Measurements from ENCODE around the gene OLFML3. TPM values are rescaled to one million over a fixed set of nuclear protein-coding genes. Genes with fewer than 3 reads are reported as not detected.

The OLFML3 gene
- polyA plus RNA-seq, 5 donors, result 251 to 302 (median 269) TPM

GRCh38 chr1:114022877-114023276 is 43.6 kb downstream of the OLFML3 start:
- DNase-seq, result no peak

DNA sequence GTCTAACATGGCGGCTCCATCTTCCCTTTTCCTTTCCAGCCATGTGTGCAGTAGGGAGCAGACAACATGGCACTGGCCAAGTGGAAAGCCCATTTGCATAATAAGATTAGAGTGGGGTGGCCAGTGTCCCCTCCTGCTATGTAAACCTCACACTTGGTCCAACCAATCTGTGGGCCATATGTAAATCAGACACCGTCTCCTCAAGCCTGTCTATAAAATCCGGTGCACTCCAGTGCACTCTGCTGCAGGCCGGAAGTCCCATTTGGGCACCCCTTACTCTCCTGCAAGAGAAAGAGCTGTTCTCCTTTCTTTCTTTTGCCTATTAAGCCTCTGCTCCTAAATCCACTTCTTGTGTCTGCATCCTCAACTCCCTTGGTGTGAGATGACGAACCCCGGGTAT is 44.1 kb downstream of the OLFML3 start:
- no peak for DNase-seq

DNA sequence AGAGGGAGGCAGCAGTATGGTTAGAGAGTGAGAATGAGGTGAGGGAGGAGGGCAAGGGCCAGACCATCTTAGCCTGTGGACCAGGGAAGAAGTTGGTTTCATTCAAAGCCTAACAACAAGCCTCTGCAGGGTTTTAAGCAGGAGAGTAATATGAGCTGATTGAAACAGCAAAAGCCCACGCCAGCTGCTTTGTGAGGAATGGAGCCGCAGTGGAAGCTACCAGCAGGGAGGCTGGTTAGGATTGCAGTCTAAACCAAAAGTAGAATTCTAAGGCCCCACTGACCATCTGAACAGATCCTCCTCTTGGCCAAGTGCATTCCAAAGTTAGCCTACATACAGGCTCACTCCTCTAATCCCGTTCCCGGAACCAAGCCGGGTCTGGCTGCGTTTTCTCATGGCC is 44.8 kb downstream of the OLFML3 start:
- no peak for DNase-seq

- DNase-seq, result no peak
Measured at GRCh38 chr1:114025609-114026401, 46.5 kb downstream of the OLFML3 start.

GRCh38 chr1:114026797-114027196 is 47.5 kb downstream of the OLFML3 start:
- no peak for DNase-seq

Other genes starting within 250 kb of the OLFML3 start
- 10 to 100 TPM; 17.2 to 23.9 (median 21.7) TPM for gene PHTF1, start 220.0 kb upstream of the OLFML3 start, polyA plus RNA-seq (ENCODE audit: insufficient read depth in 1 of 5, insufficient read length in 5 of 5, low replicate concordance in 1 of 5)
- gene RSBN1, start 167.0 kb upstream of the OLFML3 start, polyA plus RNA-seq (ENCODE audit: insufficient read depth in 1 of 5, insufficient read length in 5 of 5, low replicate concordance in 1 of 5), result 10 to 100 TPM; 15.9 to 26.8 (median 24.5) TPM
- 1 to 10 TPM in 3 of 5 donors, under 1 TPM in 2; 0.56 to 1.1 (median 1.1) TPM for gene PTPN22, start 107.8 kb upstream of the OLFML3 start, polyA plus RNA-seq (ENCODE audit: insufficient read depth in 1 of 5, insufficient read length in 5 of 5, low replicate concordance in 1 of 5)
- gene BCL2L15, start 91.9 kb upstream of the OLFML3 start, polyA plus RNA-seq (ENCODE audit: insufficient read depth in 1 of 5, insufficient read length in 5 of 5, low replicate concordance in 1 of 5), result 1 to 10 TPM in 3 of 5 donors, under 1 TPM in 2; 0.50 to 1.3 (median 1.1) TPM
- gene AP4B1, start 74.7 kb upstream of the OLFML3 start, polyA plus RNA-seq (ENCODE audit: insufficient read depth in 1 of 5, insufficient read length in 5 of 5, low replicate concordance in 1 of 5), result 10 to 100 TPM; 46.4 to 65.5 (median 49.8) TPM
- 10 to 100 TPM in 4 of 5 donors, 1 to 10 TPM in 1; 9.4 to 11.4 (median 10.3) TPM for gene DCLRE1B, start 74.1 kb upstream of the OLFML3 start, polyA plus RNA-seq (ENCODE audit: insufficient read depth in 1 of 5, insufficient read length in 5 of 5, low replicate concordance in 1 of 5)
- gene HIPK1, start 50.1 kb upstream of the OLFML3 start, polyA plus RNA-seq (ENCODE audit: insufficient read depth in 1 of 5, insufficient read length in 5 of 5, low replicate concordance in 1 of 5), result 10 to 100 TPM; 35.9 to 45.7 (median 42.1) TPM
- 10 to 100 TPM in 3 of 5 donors, 1 to 10 TPM in 2; 9.3 to 16.5 (median 12.5) TPM for gene SYT6, start 174.4 kb downstream of the OLFML3 start, polyA plus RNA-seq (ENCODE audit: insufficient read depth in 1 of 5, insufficient read length in 5 of 5, low replicate concordance in 1 of 5)

Data from right lung (tissue), 5 donors.